ENCODE measurements around the gene TSHZ2.

- no peak for TF ChIP-seq CTCF (IDR thresholded peaks at IDR 0.05)
- TF ChIP-seq POLR2A (IDR thresholded peaks at IDR 0.05), result no peak
Observed at GRCh38 chr20:53097791-53098190, 125.6 kb downstream of the TSHZ2 start.

Measured in heart left ventricle (tissue), 13 donors.